DND-41 (cell line): ENCODE data around the gene GUCA2A.

Experiments
- ATAC-seq: fragments of 200-7000 bp; cut with Tn5 transposase; 3 replicates; pipeline ENCODE4 v1.9.1; 2021; ENCODE audit warnings: low read depth; ENCODE audit not compliant: insufficient read depth
- DNase-seq: peaks from one replicate; pipeline ENCODE4 v3.0.0-alpha.2; 2020
- H2AFZ ChIP-seq: 2 replicates; pipeline ENCODE4 v1.6.0; 2012; ENCODE audit warnings: low read depth, low read length
- H3K27ac ChIP-seq: 2 replicates; pipeline ENCODE4 v1.5.1; 2012; ENCODE audit warnings: low read length, inconsistent platforms
- H3K27me3 ChIP-seq: fragments of 200-600 bp; sonication (generic); 2 replicates; pipeline ENCODE4 v1.6.0; 2012; ENCODE audit warnings: low read length, mild to moderate bottlenecking, inconsistent platforms; ENCODE audit not compliant: insufficient read depth, poor library complexity
- H3K36me3 ChIP-seq: 2 replicates; pipeline ENCODE4 v1.5.1; 2012; ENCODE audit warnings: low read length, inconsistent platforms; ENCODE audit not compliant: insufficient read depth
- H3K4me1 ChIP-seq: 2 replicates; pipeline ENCODE4 v1.5.1; 2012; ENCODE audit warnings: mild to moderate bottlenecking, low read length; ENCODE audit not compliant: insufficient read depth
- H3K4me2 ChIP-seq: 2 replicates; pipeline ENCODE4 v1.6.0; 2012; ENCODE audit warnings: mild to moderate bottlenecking, moderate library complexity, low read length, inconsistent platforms; ENCODE audit not compliant: insufficient read depth
- H3K4me3 ChIP-seq, 2 experiments: fragments of 200-600 bp in 1 of 2; shearing (Covaris generic) in 1 of 2; 2 replicates each; pipeline ENCODE4 v1.5.1; 2012 to 2016; ENCODE audit warnings: inconsistent platforms in 2 of 2, low read length in 2 of 2, mild to moderate bottlenecking in 2 of 2, low read depth in 1 of 2, moderate library complexity in 1 of 2
- H3K79me2 ChIP-seq: 2 replicates; pipeline ENCODE4 v1.6.0; 2012; ENCODE audit warnings: low read length, inconsistent platforms; ENCODE audit not compliant: insufficient read depth
- H3K9ac ChIP-seq: 2 replicates; pipeline ENCODE4 v1.6.0; 2012; ENCODE audit warnings: low read depth, mild to moderate bottlenecking, inconsistent platforms, low read length, moderate library complexity
- H3K9me3 ChIP-seq: 2 replicates; pipeline ENCODE4 v1.5.1; 2012; ENCODE audit warnings: low read length, moderate library complexity, mild to moderate bottlenecking, inconsistent platforms; ENCODE audit not compliant: insufficient read depth, severe bottlenecking
- H4K20me1 ChIP-seq: 2 replicates; pipeline ENCODE4 v1.6.0; 2012; ENCODE audit warnings: low read length; ENCODE audit not compliant: insufficient read depth
- CTCF ChIP-seq: IDR thresholded peaks from 2 replicates; pipeline ENCODE4 v1.5.1; 2012; ENCODE audit warnings: borderline replicate concordance, low read length, moderate library complexity, mild to moderate bottlenecking; ENCODE audit not compliant: poor library complexity, severe bottlenecking; ENCODE audit errors: extremely low read depth
- EZH2 ChIP-seq: IDR thresholded peaks from 3 replicates; pipeline ENCODE4 v1.6.1; 2012; ENCODE audit warnings: borderline replicate concordance, low read depth, mild to moderate bottlenecking, moderate library complexity, low read length, inconsistent platforms; ENCODE audit not compliant: severe bottlenecking

Gene GUCA2A

GRCh38 chr1:42183210-42183956 lies 18.8 kb upstream of the GUCA2A start:
- H3K9ac ChIP-seq = no peak overlapping the region
- TF ChIP-seq CTCF (no peak), EZH2 (no peak)
- no peaks in the 10 kb centered on the region for H4K20me1 ChIP-seq
- no peaks in the 10 kb centered on the region for H3K9me3 ChIP-seq
- no peak overlapping the region for H3K4me3 ChIP-seq
- no peak overlapping the region for H2AFZ ChIP-seq
- ATAC-seq = no peak
- DNase-seq = no peak
- H3K4me2 ChIP-seq = no peak overlapping the region
- H3K36me3 ChIP-seq = peaks cover 66% of the 10 kb centered on the region
- no peaks in the 10 kb centered on the region for H3K79me2 ChIP-seq
- no peaks in the 10 kb centered on the region for H3K27me3 ChIP-seq
- H3K27ac ChIP-seq = no peak overlapping the region
- no peaks in the 10 kb centered on the region for H3K4me1 ChIP-seq

- Histone ChIP-seq H3K36me3 (peaks cover 53% of the 10 kb centered on the region), H3K4me2 (no peak overlapping the region), H3K27ac (no peak overlapping the region), H2AFZ (no peak overlapping the region), H3K4me3 (no peak overlapping the region), H3K9me3 (no peaks in the 10 kb centered on the region), H3K9ac (no peak overlapping the region), H3K27me3 (no peaks in the 10 kb centered on the region), H4K20me1 (no peaks in the 10 kb centered on the region), H3K79me2 (no peaks in the 10 kb centered on the region), H3K4me1 (no peaks in the 10 kb centered on the region)
- TF ChIP-seq CTCF = no peak
- TF ChIP-seq EZH2 = no peak
- DNase-seq (no peak), ATAC-seq (no peak)
These were observed 17.1 kb upstream of the GUCA2A start for GRCh38 chr1:42181687-42182086.

DNA sequence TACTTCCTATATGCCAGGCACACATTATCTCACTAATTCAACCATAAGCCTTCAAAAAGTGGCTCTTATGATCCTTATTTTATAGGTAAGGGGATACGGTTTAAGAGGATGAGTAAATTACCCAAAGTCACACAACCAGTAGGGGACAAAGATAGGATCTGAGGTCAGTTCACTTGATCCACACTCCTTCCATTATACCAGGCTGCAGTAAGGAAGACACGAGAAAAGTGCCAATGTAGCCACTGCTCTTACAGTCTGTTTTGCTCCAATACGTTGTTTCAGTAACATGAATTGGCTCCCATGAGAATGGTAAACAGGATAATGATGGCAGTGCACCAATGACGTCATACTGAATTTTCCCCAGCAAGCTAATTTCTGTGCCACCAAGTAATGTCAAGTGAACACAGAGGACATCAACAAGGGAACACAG lies 15.4 kb upstream of the GUCA2A start:
- DNase-seq (no peak), ATAC-seq (no peak)
- H3K36me3 ChIP-seq = peaks cover 38% of the 10 kb centered on the region
- H3K4me2 ChIP-seq = no peak overlapping the region
- no peak overlapping the region for H3K27ac ChIP-seq
- no peaks in the 10 kb centered on the region for H3K27me3 ChIP-seq
- no peaks in the 10 kb centered on the region for H3K9me3 ChIP-seq
- H2AFZ ChIP-seq = no peak overlapping the region
- no peaks in the 10 kb centered on the region for H3K79me2 ChIP-seq
- TF ChIP-seq CTCF = no peak
- TF ChIP-seq EZH2 = no peak
- H3K4me1 ChIP-seq = no peaks in the 10 kb centered on the region
- no peak overlapping the region for H3K4me3 ChIP-seq
- no peak overlapping the region for H3K9ac ChIP-seq
- H4K20me1 ChIP-seq = no peaks in the 10 kb centered on the region
